Activated T-cell treated with anti-CD3 and anti-CD28 coated beads, Interleukin-2, amount 50 U/mL, for 4 hours (primary cell): ENCODE results near the gene CMA1. TPM values are rescaled to one million over a fixed set of nuclear protein-coding genes. Genes with fewer than 3 reads are reported as not detected.

Experiments
- ATAC-seq, 2 donors: fragments of 200-7000 bp; cut with Tn5 transposase; one replicate each; pipeline ENCODE4 v1.10.0; 2021
- DNase-seq: peaks from one replicate; pipeline ENCODE4 v3.0.0-alpha.2; 2020
- H3K27me3 Mint-ChIP-seq: one replicate; pipeline ENCODE4 v1.8.0; 2021; ENCODE audit warnings: low read depth, mixed read lengths
- H3K36me3 Mint-ChIP-seq: one replicate; pipeline ENCODE4 v1.8.0; 2022; ENCODE audit warnings: mixed read lengths; ENCODE audit not compliant: insufficient read depth
- H3K4me1 Mint-ChIP-seq: one replicate; pipeline ENCODE4 v1.8.0; 2021; ENCODE audit warnings: low read depth, mixed read lengths
- H3K4me3 Mint-ChIP-seq: one replicate; pipeline ENCODE4 v1.8.0; 2021; ENCODE audit warnings: mild to moderate bottlenecking, moderate library complexity, mixed read lengths
- H3K9me3 Mint-ChIP-seq: one replicate; pipeline ENCODE4 v1.8.0; 2021; ENCODE audit warnings: mixed read lengths
- total RNA-seq, 3 donors: library from RNA; stranded (reverse); gene quantifications; one replicate each; pipeline ENCODE4 v1.2.1, GENCODE V29; 2021

CMA1 gene
- total RNA-seq, 3 donors from 2014 or later, result 1.2 TPM; not detected in 2

DNA sequence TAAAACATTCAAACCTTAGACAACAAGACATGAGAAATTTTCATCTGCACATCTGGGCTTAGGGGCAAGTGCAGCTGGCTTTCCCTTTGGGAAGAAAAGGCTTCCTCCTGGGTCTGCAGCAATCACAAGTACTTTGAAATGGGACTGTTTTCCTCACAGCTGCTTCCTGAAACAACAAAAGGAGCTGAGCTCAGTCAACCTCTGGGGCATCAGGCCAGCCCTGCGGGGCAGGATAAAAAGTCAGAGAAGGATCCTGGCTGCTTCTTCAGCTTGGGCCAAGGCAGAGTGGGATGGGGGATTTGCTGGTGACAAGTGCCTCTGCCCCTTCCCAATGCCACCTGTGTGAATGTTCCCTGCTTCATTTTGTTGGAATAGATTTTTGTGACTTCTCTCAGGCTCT, 49.3 kb downstream of the CMA1 start:
- DNase-seq (no peak), ATAC-seq (no peak)
- peaks cover 4% of the 10 kb centered on the region for H3K9me3 Mint-ChIP-seq
- no peak overlapping the region for H3K4me3 Mint-ChIP-seq
- no peaks in the 10 kb centered on the region for H3K27me3 Mint-ChIP-seq
- peaks cover 11% of the 10 kb centered on the region for H3K4me1 Mint-ChIP-seq
- peaks cover 5% of the 10 kb centered on the region for H3K36me3 Mint-ChIP-seq

DNA sequence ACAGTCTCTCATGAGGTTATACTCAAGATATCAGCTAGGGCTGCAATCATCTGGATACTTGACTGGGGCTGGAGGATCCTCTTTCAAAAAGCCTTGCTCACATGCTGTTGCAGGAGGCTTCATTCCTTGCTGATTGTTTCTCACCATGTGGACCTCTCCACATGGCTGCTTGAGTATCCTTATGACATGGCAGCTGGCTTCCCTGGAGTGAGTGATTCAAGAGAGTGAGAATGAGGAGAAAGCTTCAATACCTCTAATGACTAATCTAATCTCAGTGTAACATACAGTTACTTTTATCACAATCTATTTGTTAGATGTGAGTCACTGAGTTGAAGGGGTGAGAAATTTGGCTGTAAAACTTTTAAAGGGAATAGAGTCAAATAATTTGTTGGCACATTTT, 51.1 kb downstream of the CMA1 start:
- no peak overlapping the region for H3K4me3 Mint-ChIP-seq
- H3K36me3 Mint-ChIP-seq, result peaks cover 11% of the 10 kb centered on the region
- DNase-seq (no peak), ATAC-seq (peak; percentile 80 to 83)
- H3K4me1 Mint-ChIP-seq, result peaks cover 4% of the 10 kb centered on the region
- no peaks in the 10 kb centered on the region for H3K27me3 Mint-ChIP-seq
- peaks cover 4% of the 10 kb centered on the region for H3K9me3 Mint-ChIP-seq

Other genes starting within 250 kb of the CMA1 start
- gene TGM1, start 245.1 kb downstream of the CMA1 start, total RNA-seq, result 1 to 10 TPM; 2.6 to 8.1 (median 2.6) TPM
- 10 to 100 TPM; 52.2 to 58.8 (median 53.4) TPM for gene RABGGTA, start 236.7 kb downstream of the CMA1 start, total RNA-seq
- gene DHRS1, start 208.5 kb downstream of the CMA1 start, total RNA-seq, result 1 to 10 TPM; 2.6 to 4.2 (median 3.1) TPM
- 10 to 100 TPM; 67.8 to 71.0 (median 68.0) TPM for gene NOP9, start 208.4 kb downstream of the CMA1 start, total RNA-seq
- 1 to 10 TPM; 6.5 to 7.3 (median 7.2) TPM for gene CIDEB, start 200.3 kb downstream of the CMA1 start, total RNA-seq
- 10 to 100 TPM in 2 of 3 donors, 1 to 10 TPM in 1; 9.0 to 10.8 (median 10.4) TPM for gene LTB4R2, start 198.1 kb downstream of the CMA1 start, total RNA-seq
- 1 to 10 TPM; 7.0 to 8.0 (median 7.8) TPM for gene LTB4R, start 196.8 kb downstream of the CMA1 start, total RNA-seq
- under 1 TPM; 0.43 to 0.76 (median 0.53) TPM for gene ADCY4, start 173.2 kb downstream of the CMA1 start, total RNA-seq
- gene RIPK3, start 168.3 kb downstream of the CMA1 start, total RNA-seq, result 1 to 10 TPM; 5.9 to 8.0 (median 6.2) TPM
- under 1 TPM; 0.13 to 0.38 (median 0.32) TPM for gene NFATC4, start 140.1 kb downstream of the CMA1 start, total RNA-seq
- under 1 TPM in 2 of 3 donors, not detected in 1; 0.03 to 0.05 TPM for gene NYNRIN, start 109.3 kb downstream of the CMA1 start, total RNA-seq
- 1 to 10 TPM; 3.1 to 5.6 (median 3.6) TPM for gene CBLN3, start 78.6 kb downstream of the CMA1 start, total RNA-seq
- gene KHNYN, start 78.3 kb downstream of the CMA1 start, total RNA-seq, result 10 to 100 TPM; 53.2 to 65.1 (median 56.5) TPM
- gene SDR39U1, start 65.5 kb downstream of the CMA1 start, total RNA-seq, result 10 to 100 TPM; 52.6 to 59.9 (median 59.4) TPM
- not detected for gene CTSG, start 68.0 kb upstream of the CMA1 start, total RNA-seq
- gene GZMH, start 101.4 kb upstream of the CMA1 start, total RNA-seq, result 100 to 1,000 TPM in 1 of 3 donors, 10 to 100 TPM in 2; 34.7 to 116 (median 58.8) TPM
- gene GZMB, start 125.9 kb upstream of the CMA1 start, total RNA-seq, result 1,000 to 10,000 TPM; 1,078 to 3,056 (median 1,179) TPM